WTC11 (cell line): ENCODE data around the gene TCF7L2. TPM values are rescaled to one million over a fixed set of nuclear protein-coding genes. Genes with fewer than 3 reads are reported as not detected.
A peak's percentile ranks its signal among the peaks of the same experiment; 100 is the strongest.

ENCODE experiments used
- ATAC-seq: fragments of 200-7000 bp; cut with Tn5 transposase; 2 replicates; pipeline ENCODE4 v1.10.0; 2021; ENCODE audit warnings: mild to moderate bottlenecking, moderate library complexity
- CTCF ChIA-PET: fragments of 300-600 bp; sonication (Branson Sonifier 250); formaldehyde crosslinking; loops from one replicate; lab custom pipeline; 2021; ENCODE audit warnings: antibody characterized with exemption; lab: Charles Lee
- POLR2A ChIA-PET: fragments of 350-600 bp; sonication (Branson Sonifier 250); formaldehyde crosslinking; loops from one replicate; lab custom pipeline; 2021; ENCODE audit warnings: antibody characterized with exemption; lab: Charles Lee
- DNase-seq: peaks from one replicate; pipeline ENCODE4 v3.0.0; 2021; ENCODE audit warnings: low spot score
- H3K27ac Mint-ChIP-seq: 2 replicates; pipeline ENCODE4 v1.8.0; 2021; ENCODE audit warnings: mixed read lengths
- H3K27me3 Mint-ChIP-seq: 2 replicates; pipeline ENCODE4 v1.8.0; 2021; ENCODE audit warnings: low read depth, mild to moderate bottlenecking, moderate library complexity, mixed read lengths
- H3K36me3 Mint-ChIP-seq: 2 replicates; pipeline ENCODE4 v1.8.0; 2021; ENCODE audit warnings: mixed read lengths
- H3K4me1 Mint-ChIP-seq: 2 replicates; pipeline ENCODE4 v1.8.0; 2022; ENCODE audit warnings: mixed read lengths
- H3K4me3 Mint-ChIP-seq: 2 replicates; pipeline ENCODE4 v1.8.0; 2021; ENCODE audit warnings: mild to moderate bottlenecking, moderate library complexity, mixed read lengths
- H3K9me3 Mint-ChIP-seq: 2 replicates; pipeline ENCODE4 v1.8.0; 2021; ENCODE audit warnings: mixed read lengths
- CREB1 ChIP-seq: sonication (generic); formaldehyde crosslinking; IDR thresholded peaks from 2 replicates; pipeline ENCODE4 v1.8.0; 2023; ENCODE audit warnings: mild to moderate bottlenecking, missing genetic modification reagents
- ESRRA ChIP-seq: sonication (generic); formaldehyde crosslinking; IDR thresholded peaks from 2 replicates; pipeline ENCODE4 v1.8.1; 2022; ENCODE audit warnings: mild to moderate bottlenecking, missing genetic modification reagents, borderline replicate concordance
- ETV6 ChIP-seq: sonication (generic); formaldehyde crosslinking; IDR thresholded peaks from 2 replicates; pipeline ENCODE4 v1.8.1; 2022; ENCODE audit warnings: mild to moderate bottlenecking, missing genetic modification reagents
- FOXK1 ChIP-seq: sonication (generic); formaldehyde crosslinking; IDR thresholded peaks from 2 replicates; pipeline ENCODE4 v1.8.0; 2022; ENCODE audit warnings: mild to moderate bottlenecking, moderate library complexity, missing genetic modification reagents
- GRHL2 ChIP-seq: fragments of 250-450 bp; sonication (Bioruptor Pico); IDR thresholded peaks from 2 replicates; pipeline ENCODE4 v1.8.0; 2022; ENCODE audit warnings: mild to moderate bottlenecking, moderate library complexity; ENCODE audit not compliant: insufficient replicate concordance, severe bottlenecking
- IRF2 ChIP-seq: sonication (generic); formaldehyde crosslinking; IDR thresholded peaks from 2 replicates; pipeline ENCODE4 v1.8.0; 2022; ENCODE audit warnings: low read depth, missing genetic modification reagents, borderline replicate concordance
- JUN ChIP-seq: sonication (generic); formaldehyde crosslinking; IDR thresholded peaks from 2 replicates; pipeline ENCODE4 v1.8.0; 2023; ENCODE audit warnings: mild to moderate bottlenecking, missing genetic modification reagents
- NR1H2 ChIP-seq: sonication (generic); formaldehyde crosslinking; IDR thresholded peaks from 2 replicates; pipeline ENCODE4 v1.9.0; 2021; ENCODE audit warnings: mild to moderate bottlenecking, moderate library complexity, missing genetic modification reagents
- SMAD4 ChIP-seq: sonication (generic); formaldehyde crosslinking; IDR thresholded peaks from 2 replicates; pipeline ENCODE4 v1.8.0; 2022; ENCODE audit warnings: mild to moderate bottlenecking, missing genetic modification reagents
- SP1 ChIP-seq: sonication (generic); formaldehyde crosslinking; conservative IDR thresholded peaks from 2 replicates; pipeline ENCODE4 v1.8.1; 2022; ENCODE audit warnings: missing genetic modification reagents
- ZNF121 ChIP-seq: sonication (generic); formaldehyde crosslinking; IDR thresholded peaks from 2 replicates; pipeline ENCODE4 v1.8.0; 2023; ENCODE audit warnings: missing genetic modification reagents
- ZNF219 ChIP-seq: sonication (generic); formaldehyde crosslinking; IDR thresholded peaks from 2 replicates; pipeline ENCODE4 v1.8.0; 2023; ENCODE audit warnings: missing genetic modification reagents, mild to moderate bottlenecking, borderline replicate concordance
- ZNF396 ChIP-seq: fragments of 250-450 bp; sonication (Bioruptor Pico); IDR thresholded peaks from 2 replicates; pipeline ENCODE4 v1.8.0; 2021; ENCODE audit warnings: mild to moderate bottlenecking, moderate library complexity, borderline replicate concordance
- ZNF416 ChIP-seq: fragments of 250-450 bp; sonication (Bioruptor Pico); IDR thresholded peaks from 2 replicates; pipeline ENCODE4 v1.9.0; 2021; ENCODE audit warnings: mild to moderate bottlenecking, inconsistent platforms
- total RNA-seq: library from RNA; stranded (reverse); gene quantifications from 3 replicates; pipeline ENCODE4 v1.2.3, GENCODE V29; 2021
- TF ChIP-seq, protein P1 (sequence below): sonication (generic); formaldehyde crosslinking; IDR thresholded peaks from 2 replicates; pipeline ENCODE4 v1.8.1; 2023; ENCODE audit warnings: mild to moderate bottlenecking, missing genetic modification reagents, borderline replicate concordance
- TF ChIP-seq, protein P2 (sequence below): sonication (generic); formaldehyde crosslinking; conservative IDR thresholded peaks from 2 replicates; pipeline ENCODE4 v1.8.1; 2022; ENCODE audit warnings: mild to moderate bottlenecking, missing genetic modification reagents
- TF ChIP-seq, protein P3 (sequence below): fragments of 250-450 bp; sonication (Bioruptor Pico); IDR thresholded peaks from 2 replicates; pipeline ENCODE4 v1.9.0; 2021; ENCODE audit warnings: moderate library complexity, mild to moderate bottlenecking, inconsistent platforms, borderline replicate concordance
- TF ChIP-seq, protein P4 (sequence below): sonication (generic); formaldehyde crosslinking; IDR thresholded peaks from 2 replicates; pipeline ENCODE4 v1.8.1; 2023; ENCODE audit warnings: mild to moderate bottlenecking, moderate library complexity, missing genetic modification reagents
- TF ChIP-seq, protein P5 (sequence below): sonication (generic); formaldehyde crosslinking; IDR thresholded peaks from 2 replicates; pipeline ENCODE4 v1.8.1; 2023; ENCODE audit warnings: mild to moderate bottlenecking, missing genetic modification reagents
- TF ChIP-seq, protein P6 (sequence below): sonication (generic); formaldehyde crosslinking; IDR thresholded peaks from 2 replicates; pipeline ENCODE4 v1.8.1; 2023; ENCODE audit warnings: mild to moderate bottlenecking, missing genetic modification reagents, moderate library complexity

TCF7L2 gene
- total RNA-seq, 1 experiment from 2014 or later, result 44.5 TPM

DNA sequence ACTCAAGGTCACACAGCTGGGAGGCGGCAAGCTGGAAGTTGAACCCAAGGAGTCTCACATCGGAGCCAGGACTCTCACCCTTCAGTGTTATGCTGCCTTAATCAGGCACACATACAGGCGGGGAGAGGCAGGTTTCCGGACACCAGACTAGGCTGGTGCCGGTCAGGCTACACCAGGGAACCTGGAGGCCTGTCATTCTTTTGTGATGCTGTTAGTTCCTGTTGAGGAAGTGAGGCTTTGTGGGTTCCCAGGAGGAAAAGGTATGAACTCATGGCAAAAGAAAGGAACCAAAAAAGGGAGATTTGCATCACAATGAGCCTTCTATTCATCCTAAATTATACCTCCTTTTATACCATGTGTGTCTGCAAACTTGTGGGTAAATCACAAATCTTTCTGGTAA is 103.8 kb downstream of the TCF7L2 start (continued):
- TF ChIP-seq, protein P1, sequence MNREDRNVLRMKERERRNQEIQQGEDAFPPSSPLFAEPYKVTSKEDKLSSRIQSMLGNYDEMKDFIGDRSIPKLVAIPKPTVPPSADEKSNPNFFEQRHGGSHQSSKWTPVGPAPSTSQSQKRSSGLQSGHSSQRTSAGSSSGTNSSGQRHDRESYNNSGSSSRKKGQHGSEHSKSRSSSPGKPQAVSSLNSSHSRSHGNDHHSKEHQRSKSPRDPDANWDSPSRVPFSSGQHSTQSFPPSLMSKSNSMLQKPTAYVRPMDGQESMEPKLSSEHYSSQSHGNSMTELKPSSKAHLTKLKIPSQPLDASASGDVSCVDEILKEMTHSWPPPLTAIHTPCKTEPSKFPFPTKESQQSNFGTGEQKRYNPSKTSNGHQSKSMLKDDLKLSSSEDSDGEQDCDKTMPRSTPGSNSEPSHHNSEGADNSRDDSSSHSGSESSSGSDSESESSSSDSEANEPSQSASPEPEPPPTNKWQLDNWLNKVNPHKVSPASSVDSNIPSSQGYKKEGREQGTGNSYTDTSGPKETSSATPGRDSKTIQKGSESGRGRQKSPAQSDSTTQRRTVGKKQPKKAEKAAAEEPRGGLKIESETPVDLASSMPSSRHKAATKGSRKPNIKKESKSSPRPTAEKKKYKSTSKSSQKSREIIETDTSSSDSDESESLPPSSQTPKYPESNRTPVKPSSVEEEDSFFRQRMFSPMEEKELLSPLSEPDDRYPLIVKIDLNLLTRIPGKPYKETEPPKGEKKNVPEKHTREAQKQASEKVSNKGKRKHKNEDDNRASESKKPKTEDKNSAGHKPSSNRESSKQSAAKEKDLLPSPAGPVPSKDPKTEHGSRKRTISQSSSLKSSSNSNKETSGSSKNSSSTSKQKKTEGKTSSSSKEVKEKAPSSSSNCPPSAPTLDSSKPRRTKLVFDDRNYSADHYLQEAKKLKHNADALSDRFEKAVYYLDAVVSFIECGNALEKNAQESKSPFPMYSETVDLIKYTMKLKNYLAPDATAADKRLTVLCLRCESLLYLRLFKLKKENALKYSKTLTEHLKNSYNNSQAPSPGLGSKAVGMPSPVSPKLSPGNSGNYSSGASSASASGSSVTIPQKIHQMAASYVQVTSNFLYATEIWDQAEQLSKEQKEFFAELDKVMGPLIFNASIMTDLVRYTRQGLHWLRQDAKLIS (CRISPR knock-in tag), result no peak
- TF ChIP-seq FOXK1, result peak; percentile 37; the same call in 1 of the 2 replicates
- TF ChIP-seq, protein P2, sequence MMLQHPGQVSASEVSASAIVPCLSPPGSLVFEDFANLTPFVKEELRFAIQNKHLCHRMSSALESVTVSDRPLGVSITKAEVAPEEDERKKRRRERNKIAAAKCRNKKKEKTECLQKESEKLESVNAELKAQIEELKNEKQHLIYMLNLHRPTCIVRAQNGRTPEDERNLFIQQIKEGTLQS, result no peak
- no peak for TF ChIP-seq JUN (CRISPR knock-in tag)
- no peak for TF ChIP-seq ZNF416 (CRISPR knock-in tag)
- TF ChIP-seq, protein P3, sequence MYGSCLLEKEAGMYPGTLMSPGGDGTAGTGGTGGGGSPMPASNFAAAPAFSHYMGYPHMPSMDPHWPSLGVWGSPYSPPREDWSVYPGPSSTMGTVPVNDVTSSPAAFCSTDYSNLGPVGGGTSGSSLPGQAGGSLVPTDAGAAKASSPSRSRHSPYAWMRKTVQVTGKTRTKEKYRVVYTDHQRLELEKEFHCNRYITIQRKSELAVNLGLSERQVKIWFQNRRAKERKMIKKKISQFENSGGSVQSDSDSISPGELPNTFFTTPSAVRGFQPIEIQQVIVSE (CRISPR knock-in tag), result no peak
- no peak for TF ChIP-seq ZNF396 (CRISPR knock-in tag)
- TF ChIP-seq IRF2 (CRISPR knock-in tag), result no peak
- peak; percentile 60 for TF ChIP-seq SP1 (CRISPR knock-in tag)
- TF ChIP-seq, protein P4, sequence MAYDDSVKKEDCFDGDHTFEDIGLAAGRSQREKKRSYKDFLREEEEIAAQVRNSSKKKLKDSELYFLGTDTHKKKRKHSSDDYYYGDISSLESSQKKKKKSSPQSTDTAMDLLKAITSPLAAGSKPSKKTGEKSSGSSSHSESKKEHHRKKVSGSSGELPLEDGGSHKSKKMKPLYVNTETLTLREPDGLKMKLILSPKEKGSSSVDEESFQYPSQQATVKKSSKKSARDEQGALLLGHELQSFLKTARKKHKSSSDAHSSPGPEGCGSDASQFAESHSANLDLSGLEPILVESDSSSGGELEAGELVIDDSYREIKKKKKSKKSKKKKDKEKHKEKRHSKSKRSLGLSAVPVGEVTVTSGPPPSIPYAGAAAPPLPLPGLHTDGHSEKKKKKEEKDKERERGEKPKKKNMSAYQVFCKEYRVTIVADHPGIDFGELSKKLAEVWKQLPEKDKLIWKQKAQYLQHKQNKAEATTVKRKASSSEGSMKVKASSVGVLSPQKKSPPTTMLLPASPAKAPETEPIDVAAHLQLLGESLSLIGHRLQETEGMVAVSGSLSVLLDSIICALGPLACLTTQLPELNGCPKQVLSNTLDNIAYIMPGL, result no peak
- no peak for TF ChIP-seq SMAD4 (CRISPR knock-in tag)
- TF ChIP-seq ZNF219 (CRISPR knock-in tag), result no peak
- TF ChIP-seq, protein P5, sequence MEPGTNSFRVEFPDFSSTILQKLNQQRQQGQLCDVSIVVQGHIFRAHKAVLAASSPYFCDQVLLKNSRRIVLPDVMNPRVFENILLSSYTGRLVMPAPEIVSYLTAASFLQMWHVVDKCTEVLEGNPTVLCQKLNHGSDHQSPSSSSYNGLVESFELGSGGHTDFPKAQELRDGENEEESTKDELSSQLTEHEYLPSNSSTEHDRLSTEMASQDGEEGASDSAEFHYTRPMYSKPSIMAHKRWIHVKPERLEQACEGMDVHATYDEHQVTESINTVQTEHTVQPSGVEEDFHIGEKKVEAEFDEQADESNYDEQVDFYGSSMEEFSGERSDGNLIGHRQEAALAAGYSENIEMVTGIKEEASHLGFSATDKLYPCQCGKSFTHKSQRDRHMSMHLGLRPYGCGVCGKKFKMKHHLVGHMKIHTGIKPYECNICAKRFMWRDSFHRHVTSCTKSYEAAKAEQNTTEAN (CRISPR knock-in tag), result 0 out of 2 replicates have a peak, but pooled peaks have one; percentile 45
- peak; percentile 84 for TF ChIP-seq ETV6 (CRISPR knock-in tag)
- TF ChIP-seq ESRRA (CRISPR knock-in tag), result no peak
- TF ChIP-seq CREB1 (CRISPR knock-in tag), result no peak
- TF ChIP-seq GRHL2 (CRISPR knock-in tag), result no peak
- TF ChIP-seq NR1H2 (CRISPR knock-in tag), result no peak

DNA sequence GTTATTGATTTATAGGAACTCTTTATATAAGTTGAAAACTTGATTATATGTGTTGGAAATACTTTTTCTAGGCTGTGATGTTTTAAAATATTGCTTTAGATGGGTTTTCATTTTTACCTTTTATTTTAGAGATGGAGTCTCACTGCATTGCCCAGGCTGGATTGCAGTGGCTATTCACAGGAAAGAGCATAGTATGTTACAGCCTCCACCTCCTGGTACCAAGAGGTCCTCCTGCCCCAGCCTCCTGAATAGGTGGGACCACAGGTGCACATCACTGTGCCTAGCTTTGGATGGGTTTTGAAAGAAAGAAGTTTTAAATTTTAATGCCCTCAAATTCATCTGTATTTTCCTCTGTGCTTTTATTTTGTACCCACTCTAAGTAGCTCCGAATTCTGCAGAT is 105.4 kb downstream of the TCF7L2 start:
- DNase-seq (no peak), ATAC-seq (no peak)
- CTCF ChIA-PET, result interaction anchor here (0.8 kb wide), 1 partner anchor 52 kb away, joined by 4 read pairs; no protein-coding TSS in a partner anchor
- Mint-ChIP-seq H3K9me3 (no peaks in the 10 kb centered on the region), H3K4me3 (no peak overlapping the region), H3K4me1 (peaks cover 62% of the 10 kb centered on the region), H3K27me3 (no peaks in the 10 kb centered on the region), H3K27ac (0 out of 2 replicates have a peak overlapping the region, but pooled peaks have one; percentile 37)
- POLR2A ChIA-PET, result no interaction called here
- TF ChIP-seq, protein P6, sequence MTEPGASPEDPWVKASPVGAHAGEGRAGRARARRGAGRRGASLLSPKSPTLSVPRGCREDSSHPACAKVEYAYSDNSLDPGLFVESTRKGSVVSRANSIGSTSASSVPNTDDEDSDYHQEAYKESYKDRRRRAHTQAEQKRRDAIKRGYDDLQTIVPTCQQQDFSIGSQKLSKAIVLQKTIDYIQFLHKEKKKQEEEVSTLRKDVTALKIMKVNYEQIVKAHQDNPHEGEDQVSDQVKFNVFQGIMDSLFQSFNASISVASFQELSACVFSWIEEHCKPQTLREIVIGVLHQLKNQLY (CRISPR knock-in tag), result no peak
- peak; percentile 68 for TF ChIP-seq ZNF121 (CRISPR knock-in tag)
- TF ChIP-seq, all 79 proteins: peak for 1
- H3K36me3 Mint-ChIP-seq, result 0 out of 2 replicates have a peak, but pooled peaks cover 3% of the 10 kb centered on the region
